Neuronal stem cell (in vitro differentiated cells): ENCODE results near the gene SLC38A2.

Experiments used
- DNase-seq: peaks from one replicate; pipeline ENCODE4 v3.0.0-alpha.2; 2013; ENCODE audit warnings: low spot score
- H2AFZ ChIP-seq: one replicate; pipeline ENCODE4 v1.6.1; 2013; ENCODE audit warnings: mild to moderate bottlenecking, low read length, inconsistent platforms
- H2AK5ac ChIP-seq: 2 replicates; pipeline ENCODE4 v1.6.1; 2013; ENCODE audit warnings: low read depth, mild to moderate bottlenecking, inconsistent platforms, low read length, moderate library complexity, mixed read lengths
- H2BK120ac ChIP-seq: 2 replicates; pipeline ENCODE4 v1.6.1; 2013; ENCODE audit warnings: low read depth, mild to moderate bottlenecking, inconsistent platforms, low read length, moderate library complexity, mixed read lengths
- H2BK12ac ChIP-seq: one replicate; pipeline ENCODE4 v1.6.1; 2013; ENCODE audit warnings: low read length, inconsistent platforms
- H2BK15ac ChIP-seq: 2 replicates; pipeline ENCODE4 v1.6.1; 2013; ENCODE audit warnings: mild to moderate bottlenecking, low read length, inconsistent platforms, mixed read lengths
- H2BK5ac ChIP-seq: one replicate; pipeline ENCODE4 v1.6.1; 2013; ENCODE audit warnings: inconsistent platforms, mild to moderate bottlenecking, low read length, moderate library complexity
- H3K14ac ChIP-seq: one replicate; pipeline ENCODE4 v1.6.1; 2013; ENCODE audit warnings: low read length, inconsistent platforms
- H3K18ac ChIP-seq: 2 replicates; pipeline ENCODE4 v1.6.1; 2013; ENCODE audit warnings: low read length, inconsistent platforms
- H3K23ac ChIP-seq: 2 replicates; pipeline ENCODE4 v1.6.1; 2013; ENCODE audit warnings: low read depth, mild to moderate bottlenecking, mixed read lengths, low read length, inconsistent platforms; ENCODE audit not compliant: poor library complexity
- H3K27ac ChIP-seq: replicated peaks from 3 replicates; pipeline ENCODE4 v1.5.1; 2013; ENCODE audit warnings: low read length, inconsistent platforms
- H3K27me3 ChIP-seq, 3 experiments: 2 replicates each; pipeline ENCODE4 v1.6.1; 2013; ENCODE audit warnings: low read length in 3 of 3, mild to moderate bottlenecking in 2 of 3, inconsistent platforms in 1 of 3, low read depth in 1 of 3, mixed read lengths in 1 of 3, moderate library complexity in 1 of 3; ENCODE audit not compliant: control insufficient read depth in 3 of 3, insufficient read depth in 3 of 3
- H3K36me3 ChIP-seq, 2 donors: replicated peaks in 1 of 2; 2 replicates each; pipeline ENCODE4 v1.6.1; 2013; ENCODE audit warnings: low read length in 2 of 2; ENCODE audit not compliant: control insufficient read depth in 2 of 2, insufficient read depth in 2 of 2
- H3K4ac ChIP-seq: 2 replicates; pipeline ENCODE4 v1.6.1; 2013; ENCODE audit warnings: inconsistent platforms, mild to moderate bottlenecking, low read length, moderate library complexity
- H3K4me1 ChIP-seq, 2 donors: 1 replicate in 1 of 2; 2 replicates in 1 of 2; pipeline ENCODE4 v1.6.1; 2013; ENCODE audit warnings: low read length in 2 of 2, low read depth in 1 of 2; ENCODE audit not compliant: control insufficient read depth in 2 of 2, insufficient read depth in 1 of 2
- H3K4me2 ChIP-seq: one replicate; pipeline ENCODE4 v1.6.1; 2013; ENCODE audit warnings: mild to moderate bottlenecking, low read length, inconsistent platforms; ENCODE audit not compliant: insufficient read depth, poor library complexity, severe bottlenecking
- H3K4me3 ChIP-seq, 2 donors: 2 replicates each; pipeline ENCODE4 v1.5.1; 2013; ENCODE audit warnings: low read length in 2 of 2, mild to moderate bottlenecking in 2 of 2, inconsistent platforms in 1 of 2, moderate library complexity in 1 of 2
- H3K79me1 ChIP-seq: one replicate; pipeline ENCODE4 v1.6.1; 2013; ENCODE audit warnings: low read depth, mild to moderate bottlenecking, inconsistent platforms, low read length, moderate library complexity
- H3K9ac ChIP-seq: one replicate; pipeline ENCODE4 v1.6.1; 2013; ENCODE audit warnings: mild to moderate bottlenecking, low read depth, low read length, inconsistent platforms; ENCODE audit not compliant: poor library complexity
- H3K9me3 ChIP-seq, 2 donors: replicated peaks in 1 of 2; 2 replicates each; pipeline versions ENCODE3 to v1.6.1; 2013; ENCODE audit warnings: low read length in 2 of 2, mild to moderate bottlenecking in 2 of 2, inconsistent platforms in 1 of 2, low read depth in 1 of 2, mixed read lengths in 1 of 2, moderate library complexity in 1 of 2; ENCODE audit not compliant: control insufficient read depth in 2 of 2, insufficient read depth in 1 of 2
- H4K8ac ChIP-seq: one replicate; pipeline ENCODE4 v1.6.1; 2013; ENCODE audit warnings: low read depth, mild to moderate bottlenecking, inconsistent platforms, low read length, moderate library complexity
- H4K91ac ChIP-seq: one replicate; pipeline ENCODE4 v1.6.1; 2013; ENCODE audit warnings: low read length, low read depth, mild to moderate bottlenecking, inconsistent platforms; ENCODE audit not compliant: poor library complexity
- WGBS, 2 donors: extraction: QIAGEN DNeasy Blood & Tissue Kit; methylation state at CpG; one replicate each; pipeline ENCODE4 v1.1.7; 2013; ENCODE audit warnings: missing lambda C conversion rate in 2 of 2, mixed read lengths in 1 of 2; ENCODE audit not compliant: insufficient read length in 2 of 2, insufficient replicate concordance in 1 of 2; ENCODE audit errors: extremely low coverage in 2 of 2; 5-methylcytosine and 5-hydroxymethylcytosine counted together

The SLC38A2 gene

DNA sequence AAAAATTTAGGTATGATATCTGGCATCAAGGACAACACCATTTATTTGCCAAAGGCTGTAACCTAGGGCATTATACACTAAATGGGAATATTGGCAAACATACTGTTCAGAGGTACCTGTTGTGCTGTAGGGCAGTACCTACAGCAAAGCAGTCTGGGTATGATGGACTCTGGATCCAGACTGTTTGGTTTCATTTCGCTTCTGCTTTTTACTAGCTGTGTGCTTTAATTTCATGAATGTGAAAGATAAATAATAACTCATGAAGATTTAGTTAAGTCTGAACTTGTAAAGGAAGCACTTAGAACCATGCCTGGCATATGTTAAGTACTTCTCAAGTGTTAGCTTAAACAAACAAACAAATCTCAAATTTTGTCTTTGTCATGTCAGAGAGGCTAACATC is 17.7 kb upstream of the SLC38A2 start:
- Histone ChIP-seq H2BK15ac (no peak overlapping the region), H4K8ac (no peak overlapping the region), H3K9me3 (peaks cover 0 to 5% of the 10 kb centered on the region in 2 donors), H3K4me2 (no peak overlapping the region), H3K9ac (no peak overlapping the region), H2BK5ac (no peak overlapping the region), H3K18ac (no peak overlapping the region), H3K4ac (no peak overlapping the region), H3K23ac (no peak overlapping the region), H3K79me1 (no peaks in the 10 kb centered on the region), H3K4me1 (peaks cover 8 to 9% of the 10 kb centered on the region in 2 donors), H2AFZ (no peak overlapping the region), H2BK120ac (no peak overlapping the region), H3K27ac (no peak overlapping the region), H3K27me3 (no peaks in the 10 kb centered on the region), H4K91ac (no peak overlapping the region), H3K4me3 (no peak overlapping the region), H2BK12ac (no peak overlapping the region), H2AK5ac (no peak overlapping the region), H3K14ac (no peak overlapping the region), H3K36me3 (no peaks in the 10 kb centered on the region)
- WGBS, 2 donors: no CpG with 5 or more reads among the region's 1 CpG
- DNase-seq: no peak

DNA sequence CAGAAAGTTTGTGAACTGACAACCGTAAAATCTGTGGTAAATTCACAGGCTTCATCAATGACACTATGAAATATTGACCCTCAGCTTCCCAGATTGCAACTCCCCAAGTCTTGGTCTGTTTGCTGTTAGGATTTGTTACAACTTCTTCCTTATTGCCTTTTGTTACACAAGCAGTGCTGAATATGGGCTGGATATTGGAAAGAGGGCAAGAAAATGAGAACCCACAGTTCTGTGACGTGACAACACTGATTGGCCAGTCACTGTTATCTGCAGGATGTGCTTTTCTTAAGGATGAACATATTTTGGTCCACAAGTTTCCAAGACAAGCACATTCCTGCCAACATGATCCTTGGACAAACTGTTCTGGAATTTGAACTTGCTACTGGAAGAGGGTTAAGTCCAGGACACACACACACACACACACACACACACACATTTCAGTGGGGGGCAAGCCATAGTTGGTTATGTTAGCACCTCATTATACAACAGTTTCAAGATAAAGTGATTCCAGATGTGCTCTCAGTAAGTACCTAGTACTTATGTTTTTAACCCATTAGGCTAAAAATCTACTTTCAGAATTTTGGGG is 16.6 kb upstream of the SLC38A2 start:
- no peak for DNase-seq
- Histone ChIP-seq H2AK5ac (no peak overlapping the region), H2AFZ (no peak overlapping the region), H2BK15ac (no peak overlapping the region), H3K9me3 (peaks cover 0 to 5% of the 10 kb centered on the region in 2 donors), H3K4me3 (no peak overlapping the region), H3K79me1 (no peaks in the 10 kb centered on the region), H4K8ac (no peak overlapping the region), H3K18ac (no peak overlapping the region), H3K4ac (no peak overlapping the region), H4K91ac (no peak overlapping the region), H3K23ac (no peak overlapping the region), H3K9ac (no peak overlapping the region), H3K4me2 (no peak overlapping the region), H3K4me1 (peaks cover 7 to 8% of the 10 kb centered on the region in 2 donors), H3K27me3 (no peaks in the 10 kb centered on the region), H3K36me3 (no peaks in the 10 kb centered on the region), H2BK12ac (no peak overlapping the region), H2BK5ac (no peak overlapping the region), H3K14ac (no peak overlapping the region), H2BK120ac (no peak overlapping the region), H3K27ac (no peak overlapping the region)
- WGBS, 2 donors: no CpG with 5 or more reads among the region's 2 CpGs

- peaks cover 0 to 5% of the 10 kb centered on the region in 2 donors for H3K9me3 ChIP-seq
- H3K4ac ChIP-seq: no peak overlapping the region
- H3K4me1 ChIP-seq: peaks cover 7 to 8% of the 10 kb centered on the region in 2 donors
- no peak overlapping the region for H3K23ac ChIP-seq
- H4K91ac ChIP-seq: no peak overlapping the region
- no peak overlapping the region for H2BK5ac ChIP-seq
- no peak overlapping the region for H3K4me3 ChIP-seq
- WGBS, 2 donors: no CpG with 5 or more reads among the region's 3 CpGs
- no peak for DNase-seq
- H3K18ac ChIP-seq: no peak overlapping the region
- H2BK120ac ChIP-seq: no peak overlapping the region
- H3K79me1 ChIP-seq: peaks cover 2% of the 10 kb centered on the region
- H3K27ac ChIP-seq: no peak overlapping the region
- H3K14ac ChIP-seq: no peak overlapping the region
- no peak overlapping the region for H2AK5ac ChIP-seq
- no peak overlapping the region for H4K8ac ChIP-seq
- H3K4me2 ChIP-seq: no peak overlapping the region
- no peaks in the 10 kb centered on the region for H3K36me3 ChIP-seq
- H3K9ac ChIP-seq: no peak overlapping the region
- no peaks in the 10 kb centered on the region for H3K27me3 ChIP-seq
- no peak overlapping the region for H2BK15ac ChIP-seq
- no peak overlapping the region for H2AFZ ChIP-seq
- H2BK12ac ChIP-seq: no peak overlapping the region
Measured at GRCh38 chr12:46388427-46389021, 16.0 kb upstream of the SLC38A2 start.

DNA sequence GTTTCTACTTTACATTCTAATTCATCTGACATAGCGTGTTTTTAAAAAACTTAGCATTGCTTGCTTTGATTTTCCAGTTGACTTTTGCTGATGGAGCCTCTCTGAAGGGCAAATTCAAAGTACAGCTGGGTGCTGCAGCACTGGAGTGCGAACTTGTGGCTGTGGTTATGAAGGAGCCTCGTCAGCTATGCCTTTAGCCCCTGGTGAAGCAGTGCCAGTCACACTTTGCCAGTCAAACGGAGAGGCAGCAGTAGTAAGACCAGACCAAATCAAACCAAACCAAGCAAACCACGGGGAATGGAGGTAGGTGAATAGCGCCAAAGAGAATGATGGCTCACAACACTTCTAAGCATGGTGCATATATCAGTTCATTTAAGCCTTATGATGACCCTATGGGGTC is 15.1 kb upstream of the SLC38A2 start:
- Histone ChIP-seq H3K9ac (no peak overlapping the region), H3K4me3 (no peak overlapping the region), H3K14ac (no peak overlapping the region), H3K9me3 (peaks cover 0 to 5% of the 10 kb centered on the region in 2 donors), H3K4me2 (no peak overlapping the region), H3K18ac (peak overlapping the region; percentile 33), H2AFZ (no peak overlapping the region), H2BK120ac (no peak overlapping the region), H3K27me3 (no peaks in the 10 kb centered on the region), H2BK12ac (no peak overlapping the region), H3K23ac (no peak overlapping the region), H3K27ac (no peak overlapping the region), H2BK15ac (no peak overlapping the region), H3K4ac (no peak overlapping the region), H2AK5ac (no peak overlapping the region), H3K36me3 (no peaks in the 10 kb centered on the region), H4K8ac (no peak overlapping the region), H4K91ac (no peak overlapping the region), H3K79me1 (peaks cover 2% of the 10 kb centered on the region), H2BK5ac (no peak overlapping the region), H3K4me1 (peaks cover 7 to 8% of the 10 kb centered on the region in 2 donors)
- DNase-seq: no peak
- WGBS, 2 donors: no CpG with 5 or more reads among the region's 6 CpGs
